Stomach (tissue), 9 donors: Measurements from ENCODE around the gene SERPINB11. TPM values are rescaled to one million over a fixed set of nuclear protein-coding genes. Genes with fewer than 3 reads are reported as not detected.

Experiments used
- DNase-seq, 2 donors: peaks; one replicate each; pipeline versions ENCODE4 v3.0.0 to v3.0.0-alpha.2; 2013 to 2019
- H3K27ac ChIP-seq, 5 donors: fragments of 200-600 bp in 4 of 5; sonication (generic) in 4 of 5; one replicate each; pipeline ENCODE4 v1.5.1; 2013 to 2019; ENCODE audit warnings: mild to moderate bottlenecking in 1 of 5, moderate library complexity in 1 of 5
- H3K27me3 ChIP-seq, 3 donors: fragments of 200-600 bp; sonication (generic); one replicate each; pipeline ENCODE4 v1.5.1; 2017 to 2019; ENCODE audit warnings: mixed run types in 1 of 3
- H3K36me3 ChIP-seq, 4 donors: fragments of 200-600 bp; sonication (generic); 1 replicate in 3 of 4; 2 replicates in 1 of 4; pipeline ENCODE4 v1.5.1; 2016 to 2019
- H3K4me1 ChIP-seq, 4 donors: fragments of 200-600 bp; sonication (generic); one replicate each; pipeline ENCODE4 v1.5.1; 2016 to 2019
- H3K4me3 ChIP-seq, 4 donors: fragments of 200-600 bp; sonication (generic) in 3 of 4; one replicate each; pipeline ENCODE4 v1.5.1; 2016 to 2019; ENCODE audit warnings: mild to moderate bottlenecking in 1 of 4
- H3K9me3 ChIP-seq, 4 donors: fragments of 200-600 bp; sonication (generic); one replicate each; pipeline ENCODE4 v1.5.1; 2016 to 2019
- CTCF ChIP-seq, 7 experiments: fragments of 450-650 bp in 4 of 7; fragments of 200-600 bp in 3 of 7; sonication (generic) in 3 of 7; IDR thresholded peaks; one replicate each; pipeline ENCODE4 v1.5.1; 2016 to 2019; ENCODE audit warnings: antibody characterized with exemption in 7 of 7, control low read depth in 2 of 7, mild to moderate bottlenecking in 1 of 7
- EP300 ChIP-seq: sonication (generic); formaldehyde crosslinking; IDR thresholded peaks from one replicate; pipeline ENCODE4 v1.6.1; 2017; ENCODE audit warnings: antibody characterized with exemption
- POLR2A ChIP-seq, 4 donors: fragments of 450-650 bp; IDR thresholded peaks; one replicate each; pipeline ENCODE4 v1.6.1; 2016; ENCODE audit warnings: antibody characterized with exemption in 4 of 4, control low read depth in 2 of 4, mild to moderate bottlenecking in 1 of 4, moderate library complexity in 1 of 4
- POLR2AphosphoS5 ChIP-seq, 3 donors: sonication (generic); formaldehyde crosslinking; IDR thresholded peaks; one replicate each; pipeline ENCODE4 v1.6.1; 2016; ENCODE audit warnings: antibody characterized with exemption in 3 of 3
- WGBS, 5 donors: extraction: QIAGEN DNeasy Blood & Tissue Kit in 3 of 5; methylation state at CpG; one replicate each; pipeline versions ENCODE4 v1.1.5 to v1.1.7; 2013 to 2018; 5-methylcytosine and 5-hydroxymethylcytosine counted together
- intact Hi-C: fragments of 100-400 bp; cut with DNase I; formaldehyde crosslinking; loops from one replicate; pipeline ENCODE4 v1.15.1; 2023; ENCODE audit warnings: low total_unique reads
- polyA plus RNA-seq, 3 donors: library from polyadenylated mRNA; stranded (reverse); fragments of 200-250 nt; gene quantifications; one replicate each; pipeline ENCODE4 v1.2.3, GENCODE V29; 2013
- total RNA-seq, 5 donors: library from RNA; depleted of rRNA; stranded (reverse); fragments of >200 nt; gene quantifications; one replicate each; pipeline versions ENCODE4 v1.1.0 to v1.2.3, GENCODE V29; 2014 to 2016
- donor health status: healthy with polysubstance abuse.
- donor health status: Bipolar disorder and iron deficiency.
- donor health status: healthy.

SERPINB11 gene
- total and polyA plus RNA-seq, 8 donors: 0.37 to 7.1 (median 2.7) TPM; not detected in 5

GRCh38 chr18:63736876-63737275, 34.1 kb downstream of the SERPINB11 start:
- H3K27me3 ChIP-seq: no peaks in the 10 kb centered on the region
- intact Hi-C loops: no loop called here
- no peak for DNase-seq
- no peaks in the 10 kb centered on the region for H3K4me1 ChIP-seq
- no peaks in the 10 kb centered on the region for H3K36me3 ChIP-seq
- no peaks in the 10 kb centered on the region for H3K9me3 ChIP-seq
- H3K4me3 ChIP-seq: no peak overlapping the region
- TF ChIP-seq POLR2A (IDR thresholded peaks at IDR 0.05) (no peak), EP300 (no peak), CTCF (IDR thresholded peaks at IDR 0.05) (no peak), POLR2AphosphoS5 (IDR thresholded peaks at IDR 0.05) (no peak)
- H3K27ac ChIP-seq: no peak overlapping the region

DNA sequence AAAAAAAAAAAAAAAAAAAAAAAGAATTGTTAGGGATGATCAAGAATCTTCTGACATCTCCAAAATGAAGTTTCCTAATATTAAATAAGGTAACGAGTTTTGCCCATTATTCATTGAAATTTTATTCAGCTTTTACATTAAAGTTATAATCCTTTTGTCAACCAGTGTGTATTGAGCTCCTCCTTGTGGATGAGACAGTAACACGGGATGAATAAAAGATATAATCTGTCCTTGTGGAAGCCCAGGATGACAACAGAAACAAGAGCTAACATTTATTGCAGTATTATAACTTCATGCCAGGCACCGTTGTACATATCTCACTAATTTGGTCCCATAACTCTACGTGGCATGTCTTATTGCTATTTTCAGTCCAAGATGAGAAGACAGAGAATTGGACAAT, 39.0 kb downstream of the SERPINB11 start:
- Histone ChIP-seq H3K36me3 (no peaks in the 10 kb centered on the region), H3K4me3 (no peak overlapping the region), H3K27ac (no peak overlapping the region), H3K9me3 (no peaks in the 10 kb centered on the region), H3K4me1 (no peaks in the 10 kb centered on the region), H3K27me3 (no peaks in the 10 kb centered on the region)
- WGBS, 5 donors: 54 to 69% (median 61%) methylated on average over 4 of the region's 4 CpGs
- peak in 1 of 7 experiments; percentile 12 for TF ChIP-seq CTCF (IDR thresholded peaks at IDR 0.05)
- TF ChIP-seq POLR2AphosphoS5 (IDR thresholded peaks at IDR 0.05): no peak
- TF ChIP-seq POLR2A (IDR thresholded peaks at IDR 0.05): no peak
- TF ChIP-seq EP300: no peak
- DNase-seq: peak in 1 of 2 donors; percentile 13
- intact Hi-C loops: no loop called here

DNA sequence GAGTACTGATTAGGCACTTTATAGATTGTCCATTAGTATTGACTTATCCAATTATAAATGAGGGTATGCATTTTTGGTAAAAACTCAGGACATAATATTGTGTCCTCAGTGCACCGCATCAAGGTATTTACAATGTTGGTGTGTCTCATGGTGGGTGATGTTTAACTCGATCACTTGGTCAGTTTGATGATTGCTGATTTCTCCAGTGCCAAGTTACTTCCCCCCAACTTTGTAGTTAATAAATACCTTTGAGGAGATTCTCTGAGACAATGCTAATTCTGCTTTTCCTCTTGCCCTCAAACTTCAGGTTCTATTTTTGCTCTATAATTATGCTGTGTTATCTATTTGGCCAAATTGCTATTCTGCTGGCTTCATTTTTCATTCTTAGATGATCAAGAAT, 44.2 kb downstream of the SERPINB11 start:
- intact Hi-C loops: no loop called here

DNA sequence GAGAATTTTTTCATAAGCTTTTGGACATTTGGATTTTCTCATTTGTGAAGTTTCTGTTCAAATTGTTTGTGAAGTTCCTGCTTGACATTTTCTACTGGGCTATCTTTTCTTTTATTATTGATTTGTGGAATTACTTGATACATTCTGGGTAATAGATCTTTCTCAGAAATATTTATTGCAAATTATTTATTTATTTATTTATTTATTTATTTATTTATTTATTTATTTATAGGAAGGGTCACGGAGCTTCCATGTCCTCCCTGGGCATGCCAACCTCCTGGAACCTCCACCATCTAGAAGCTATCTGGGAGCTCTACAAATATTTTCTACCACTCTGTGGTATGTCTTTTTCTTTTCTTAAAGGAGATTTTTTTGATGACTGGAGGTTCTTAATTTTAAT, 46.7 kb downstream of the SERPINB11 start:
- H3K4me3 ChIP-seq: no peak overlapping the region
- no peaks in the 10 kb centered on the region for H3K36me3 ChIP-seq
- 52 to 90% (median 70%) methylated on average over 1 of the region's 1 CpG for WGBS, 5 donors
- no peaks in the 10 kb centered on the region for H3K27me3 ChIP-seq
- H3K27ac ChIP-seq: no peak overlapping the region
- H3K4me1 ChIP-seq: no peaks in the 10 kb centered on the region
- intact Hi-C loops: no loop called here
- H3K9me3 ChIP-seq: peaks cover 0 to 7% (median 2%) of the 10 kb centered on the region in 4 donors
- TF ChIP-seq POLR2A (IDR thresholded peaks at IDR 0.05): no peak
- TF ChIP-seq POLR2AphosphoS5 (IDR thresholded peaks at IDR 0.05): no peak
- no peak for DNase-seq

More for the DNA sequence above, 44.2 kb downstream of the SERPINB11 start:
- Histone ChIP-seq H3K36me3 (no peaks in the 10 kb centered on the region), H3K27ac (no peak overlapping the region), H3K27me3 (no peaks in the 10 kb centered on the region), H3K9me3 (peaks cover 0 to 7% (median 2%) of the 10 kb centered on the region in 4 donors), H3K4me1 (no peaks in the 10 kb centered on the region), H3K4me3 (no peak overlapping the region)
- WGBS, 5 donors: 86 to 96% (median 90%) methylated on average over 2 of the region's 2 CpGs
- TF ChIP-seq CTCF (IDR thresholded peaks at IDR 0.05): no peak
- TF ChIP-seq POLR2A (IDR thresholded peaks at IDR 0.05): no peak
- no peak for TF ChIP-seq POLR2AphosphoS5 (IDR thresholded peaks at IDR 0.05)
- no peak for DNase-seq

DNA sequence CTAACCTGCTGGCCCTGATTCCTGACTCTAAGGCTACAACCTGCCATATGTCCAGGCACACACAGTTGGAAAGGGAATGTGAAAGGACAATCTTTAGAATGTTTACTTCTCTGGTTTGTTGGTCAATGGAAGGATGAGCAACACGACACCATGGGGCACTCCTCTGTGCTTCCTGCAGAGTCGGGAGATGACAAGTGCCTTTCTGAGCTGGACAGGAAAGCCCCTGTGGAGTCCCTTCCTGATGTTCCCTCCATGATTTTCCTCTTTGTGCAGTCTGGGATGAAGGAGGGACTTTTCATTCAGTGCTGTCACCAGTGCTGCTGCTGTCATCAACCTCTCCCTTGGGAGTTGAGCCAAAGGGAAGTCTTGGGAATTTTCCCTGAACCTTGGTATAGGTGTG, 49.9 kb downstream of the SERPINB11 start:
- Histone ChIP-seq H3K4me1 (no peaks in the 10 kb centered on the region), H3K27me3 (no peaks in the 10 kb centered on the region), H3K9me3 (peaks cover 0 to 7% (median 2%) of the 10 kb centered on the region in 4 donors), H3K4me3 (no peak overlapping the region), H3K27ac (no peak overlapping the region), H3K36me3 (no peaks in the 10 kb centered on the region)
- WGBS, 5 donors: 61 to 65% (median 64%) methylated on average over 2 of the region's 2 CpGs
- no peak for DNase-seq
- TF ChIP-seq CTCF (IDR thresholded peaks at IDR 0.05) (no peak), POLR2AphosphoS5 (IDR thresholded peaks at IDR 0.05) (no peak), EP300 (no peak), POLR2A (IDR thresholded peaks at IDR 0.05) (no peak)
- intact Hi-C loops: no loop called here
